Fibroblast of skin of right quadriceps (primary cell): ENCODE results near the gene FGG.

Experiments used
- DNase-seq: peaks from one replicate; pipeline ENCODE4 v3.0.0-alpha.2; 2013

FGG gene

DNA sequence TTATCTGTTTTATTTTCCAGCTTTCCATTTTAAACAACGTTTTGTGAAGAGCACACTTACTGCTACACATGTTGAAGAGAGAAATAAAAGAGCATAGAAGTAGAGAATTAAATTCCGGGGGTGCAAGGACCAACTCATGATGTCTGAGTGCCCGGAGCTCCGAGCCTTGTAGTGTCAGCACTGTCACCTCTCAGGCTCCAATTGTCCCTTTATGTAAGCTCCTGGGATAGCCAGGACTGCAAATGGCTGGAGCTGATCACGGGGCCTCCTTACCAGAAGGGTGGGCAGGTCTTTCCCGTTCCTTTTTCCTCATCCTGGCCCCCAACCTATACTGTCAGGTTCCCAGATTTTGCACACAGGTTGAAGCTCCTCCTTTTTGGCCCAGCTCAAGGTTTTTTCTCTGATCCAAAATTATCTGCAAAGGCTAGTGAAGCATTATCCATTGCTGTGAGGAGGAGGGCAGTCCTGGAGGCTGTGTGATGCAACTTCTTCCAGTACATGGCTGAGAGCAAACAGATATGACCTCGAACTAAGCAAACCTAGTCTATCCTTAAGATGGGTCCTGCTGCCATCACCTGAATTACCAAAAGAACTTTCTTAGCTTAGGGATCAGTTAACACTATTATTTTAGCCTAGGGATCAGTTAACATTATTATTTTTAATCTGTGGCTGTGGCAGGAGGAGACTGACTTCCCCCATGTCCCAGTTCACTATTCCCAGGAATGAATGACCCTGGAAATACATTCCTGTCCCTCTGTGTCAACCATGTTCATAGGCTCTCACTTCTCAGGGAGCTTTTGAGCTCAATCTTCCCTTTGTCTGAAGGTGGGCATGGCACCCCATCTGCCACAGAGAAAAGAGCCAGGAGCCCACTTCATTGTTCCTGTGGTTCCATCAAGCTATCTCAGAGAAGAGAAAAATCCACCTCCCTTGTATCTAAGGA is at the start of gene FGG:
FGG (minus strand) TSS at position 185 of the 943 bp plus-strand sequence; CDS start at position 138, 47 bp downstream.
- DNase-seq: no peak

DNA sequence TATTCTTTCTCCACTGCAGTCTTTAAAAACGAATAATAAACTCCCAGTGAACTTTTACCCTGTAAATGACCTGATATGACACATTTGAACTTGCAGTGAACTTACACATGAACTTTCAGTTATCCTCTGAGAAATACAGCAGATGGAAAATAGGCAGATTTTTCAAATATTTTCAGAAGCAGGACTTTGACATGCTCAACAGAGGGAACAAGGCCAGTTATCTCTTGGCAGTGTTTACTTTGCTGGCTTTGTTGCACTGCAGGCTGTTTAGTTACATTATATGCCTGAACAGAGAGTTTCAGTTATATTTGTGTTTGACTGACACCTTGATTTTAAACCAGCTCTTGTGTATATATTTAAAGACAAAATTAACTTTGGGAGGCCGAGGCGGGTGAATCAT is 47.6 kb upstream of the FGG start:
- DNase-seq: no peak

DNA sequence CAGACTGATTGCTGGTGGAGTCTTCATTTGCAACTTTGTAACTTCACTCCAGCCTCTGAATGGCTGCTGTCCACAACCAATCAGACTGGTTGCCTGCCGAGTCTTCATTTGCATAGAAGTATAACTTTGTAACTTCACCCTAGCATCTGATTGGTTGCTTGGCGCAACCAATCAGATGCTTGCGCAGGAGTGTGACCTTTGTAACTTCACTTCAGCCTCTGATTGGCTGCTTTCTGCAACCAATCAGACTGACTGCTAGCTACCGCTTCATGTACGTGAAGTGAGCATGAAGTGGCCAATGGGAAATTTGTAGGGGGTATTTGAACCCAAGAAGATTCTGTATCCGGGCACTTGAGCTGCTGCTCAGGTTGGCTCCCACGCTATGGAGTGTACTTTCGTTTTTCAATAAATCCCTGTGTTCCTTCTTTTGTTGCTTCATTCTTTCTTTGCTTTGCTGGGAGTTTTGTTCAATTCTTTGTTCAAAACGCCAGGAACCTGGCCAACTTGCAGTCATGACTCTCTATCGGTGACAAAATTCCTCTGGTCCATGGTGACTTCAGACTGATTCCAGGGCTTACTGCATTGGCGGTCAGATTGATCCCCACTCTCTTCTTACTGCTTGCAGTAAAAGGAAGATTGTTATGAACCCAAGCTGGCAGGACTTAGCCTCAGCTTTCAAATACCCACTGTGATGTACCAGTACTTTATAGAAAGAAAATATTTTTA is 46.4 kb upstream of the FGG start:
- no peak for DNase-seq

- no peak for DNase-seq
Observed at GRCh38 chr4:154643493-154643892, 31.0 kb upstream of the FGG start.

DNA sequence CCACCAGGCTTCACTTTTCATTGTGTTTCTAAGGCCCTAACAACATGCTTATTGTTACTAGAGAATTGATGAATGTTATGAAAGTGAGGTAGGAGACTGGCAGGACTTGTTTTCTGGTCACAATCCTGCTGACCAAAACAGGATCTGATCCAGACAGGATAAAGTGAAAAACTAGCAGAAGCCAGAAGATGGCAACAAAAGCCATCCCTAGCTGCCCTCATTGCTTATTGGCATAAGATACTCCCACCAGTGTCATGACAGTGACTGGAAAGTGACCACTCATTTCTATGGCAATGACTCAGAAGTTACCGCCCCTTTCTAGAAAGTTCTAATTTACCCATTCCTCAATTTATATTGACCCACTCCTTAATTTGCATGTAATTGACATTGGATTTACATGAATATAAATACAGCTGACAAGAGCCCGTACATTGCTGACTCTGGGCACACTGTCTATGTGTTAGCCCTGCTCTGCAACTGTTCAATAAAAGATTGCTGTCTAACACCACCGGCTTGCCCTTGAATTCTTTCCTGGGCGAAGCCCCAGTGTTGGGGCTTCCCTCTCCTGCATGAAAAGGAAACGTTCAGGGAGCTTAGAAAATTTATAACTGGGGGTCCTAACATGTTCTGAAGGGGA is 30.0 kb upstream of the FGG start:
- DNase-seq: no peak

DNA sequence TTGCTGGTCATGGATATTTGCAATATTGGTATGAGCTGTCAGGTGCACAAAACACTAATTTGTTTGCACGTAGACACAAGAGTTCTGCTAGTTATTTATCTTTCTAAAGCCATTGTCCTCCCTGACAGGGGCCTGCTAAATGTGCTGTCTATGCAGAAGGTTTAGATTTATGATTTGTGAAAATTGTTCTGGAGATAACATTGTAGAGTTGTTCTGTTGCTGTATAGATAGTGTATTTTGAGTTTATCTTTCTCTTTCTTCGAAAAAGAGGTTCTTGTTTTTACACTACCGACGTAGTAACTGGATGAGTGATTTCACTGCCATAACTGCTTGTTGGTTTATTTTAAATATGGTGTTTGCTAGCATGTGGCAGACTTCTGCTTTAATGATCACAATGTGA is 28.5 kb upstream of the FGG start:
- no peak for DNase-seq

DNA sequence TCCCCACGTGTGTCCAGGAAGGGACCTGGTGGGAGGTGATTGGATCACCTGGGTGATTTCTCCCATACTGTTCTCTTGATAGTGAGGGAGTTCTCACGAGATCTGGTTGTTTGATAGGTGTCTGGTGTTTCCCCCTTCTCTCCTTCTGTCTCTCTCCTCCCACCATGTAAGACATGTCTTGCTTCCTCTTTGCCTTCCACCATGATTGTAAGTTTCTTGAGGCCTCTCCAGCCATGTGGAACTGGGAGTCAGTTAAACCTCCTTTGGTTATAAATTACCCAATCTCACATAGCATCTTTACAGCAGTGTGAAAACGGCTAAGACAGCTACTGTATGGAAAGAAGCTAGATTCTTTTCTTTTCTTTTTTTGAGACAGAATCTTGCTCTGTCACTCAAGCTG is 21.6 kb upstream of the FGG start:
- no peak for DNase-seq

GRCh38 chr4:154631828-154632227 is 19.4 kb upstream of the FGG start:
- no peak for DNase-seq

GRCh38 chr4:154630324-154630723 is 17.9 kb upstream of the FGG start:
- no peak for DNase-seq

DNA sequence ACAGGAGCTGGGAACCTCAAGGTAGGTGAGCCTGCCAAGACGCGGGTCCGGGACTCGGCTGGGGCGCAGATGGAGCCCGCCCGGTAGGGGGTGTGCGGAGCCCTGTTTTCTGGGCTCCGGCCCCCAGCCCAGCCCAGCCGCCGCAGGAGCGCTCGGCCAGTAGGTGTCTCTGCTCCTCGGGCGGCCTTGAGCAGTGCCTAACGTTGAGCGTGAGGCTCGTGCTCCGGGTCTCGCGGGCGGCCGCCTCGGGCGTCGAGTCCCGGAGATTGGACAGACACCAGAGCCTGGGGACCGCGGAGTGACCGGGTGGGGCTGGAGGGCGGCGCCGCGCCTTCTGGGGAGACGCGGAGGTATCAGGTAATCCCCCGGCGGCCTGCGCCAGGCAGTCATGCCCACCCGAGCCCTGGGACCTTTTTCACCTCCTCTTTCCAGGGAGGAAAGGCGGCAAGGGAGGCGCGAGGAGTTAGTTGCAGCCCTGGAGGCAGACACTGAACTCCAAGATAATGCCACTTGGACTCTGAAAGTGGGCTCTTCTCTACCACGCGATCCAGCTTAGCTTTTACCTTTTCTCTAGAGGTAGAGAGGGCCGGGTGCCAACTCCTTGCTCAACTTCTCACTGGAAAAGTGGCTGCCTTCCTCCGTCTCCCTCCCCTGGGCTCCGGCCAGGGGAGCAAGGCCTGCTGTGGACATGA is 14.5 kb upstream of the FGG start:
- peak; percentile 51 for DNase-seq

GRCh38 chr4:154625971-154626370 is 13.5 kb upstream of the FGG start:
- DNase-seq: no peak

GRCh38 chr4:154623995-154624394 is 11.5 kb upstream of the FGG start:
- DNase-seq: no peak

- DNase-seq: no peak
Observed at GRCh38 chr4:154623436-154623835, 11.0 kb upstream of the FGG start.

DNA sequence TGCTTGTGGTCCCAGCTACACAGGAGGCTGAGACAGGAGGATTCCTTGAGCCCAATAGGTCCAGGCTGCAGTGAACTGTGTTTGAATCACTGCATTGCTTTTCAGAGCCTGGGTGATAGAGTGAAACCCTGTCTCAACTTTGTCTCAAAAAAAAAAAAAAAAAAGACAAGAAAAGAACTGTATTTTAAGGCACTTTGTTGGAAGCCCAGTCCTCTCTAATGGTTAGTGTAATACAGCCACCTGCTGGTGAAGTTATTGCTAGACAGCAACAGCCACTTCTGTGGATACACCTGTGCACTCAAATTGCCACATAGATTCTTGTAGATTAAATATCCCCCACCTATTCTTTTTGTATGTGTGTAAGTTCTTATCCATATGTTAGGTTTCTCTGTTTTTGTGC is 10.1 kb upstream of the FGG start:
- peak; percentile 34 for DNase-seq

DNA sequence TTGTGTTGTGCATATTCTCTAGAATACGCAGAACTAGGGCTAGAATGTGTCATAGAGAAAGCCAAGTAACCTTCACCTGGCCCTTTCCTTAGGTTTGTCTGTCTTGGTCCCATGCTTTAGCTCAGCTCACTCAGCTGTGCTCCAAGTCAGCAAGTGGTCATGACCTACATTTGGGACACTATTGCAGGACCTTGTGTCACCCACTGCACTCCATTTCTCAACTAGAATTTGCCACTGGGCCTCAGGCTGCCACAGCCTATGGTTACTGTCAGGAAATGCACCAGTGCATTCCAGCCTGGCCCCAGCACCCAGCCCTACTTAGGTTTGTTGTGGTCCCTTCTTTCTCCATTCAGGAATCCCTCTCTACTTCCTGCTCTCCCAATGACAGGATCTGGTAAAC is 7.7 kb upstream of the FGG start:
- no peak for DNase-seq

DNA sequence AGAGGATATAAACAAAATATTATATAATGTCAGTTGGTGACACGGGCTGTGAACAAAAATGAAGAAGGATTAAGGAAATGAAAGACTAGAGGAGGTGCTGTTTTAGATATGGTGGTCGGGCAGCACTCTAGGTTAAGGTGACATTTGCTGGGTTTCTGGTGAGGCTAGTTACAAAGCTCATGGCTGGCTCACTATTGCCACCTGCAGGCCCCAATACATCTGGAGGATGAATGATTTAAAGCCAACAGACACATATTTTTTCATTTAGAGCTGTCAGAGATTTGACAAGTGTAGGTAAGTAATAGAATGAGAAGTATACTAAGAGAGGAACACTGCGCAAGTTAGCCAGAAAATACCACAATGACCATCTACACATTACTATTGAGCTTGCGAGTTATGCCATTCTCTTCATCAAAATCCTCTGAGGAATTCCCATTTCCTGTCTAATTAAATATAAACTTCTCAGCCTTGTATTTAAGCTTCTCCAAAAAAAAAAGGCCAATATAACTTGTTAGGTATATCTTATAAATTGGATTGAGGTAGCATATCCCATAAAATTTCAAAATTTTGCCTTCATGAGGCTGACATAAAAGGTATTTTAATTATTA is 6.4 kb upstream of the FGG start:
- DNase-seq: peak; percentile 22

- DNase-seq: no peak
Observed at GRCh38 chr4:154617820-154618317, 5.4 kb upstream of the FGG start.

GRCh38 chr4:154616731-154617130 is 4.3 kb upstream of the FGG start:
- DNase-seq: no peak

DNA sequence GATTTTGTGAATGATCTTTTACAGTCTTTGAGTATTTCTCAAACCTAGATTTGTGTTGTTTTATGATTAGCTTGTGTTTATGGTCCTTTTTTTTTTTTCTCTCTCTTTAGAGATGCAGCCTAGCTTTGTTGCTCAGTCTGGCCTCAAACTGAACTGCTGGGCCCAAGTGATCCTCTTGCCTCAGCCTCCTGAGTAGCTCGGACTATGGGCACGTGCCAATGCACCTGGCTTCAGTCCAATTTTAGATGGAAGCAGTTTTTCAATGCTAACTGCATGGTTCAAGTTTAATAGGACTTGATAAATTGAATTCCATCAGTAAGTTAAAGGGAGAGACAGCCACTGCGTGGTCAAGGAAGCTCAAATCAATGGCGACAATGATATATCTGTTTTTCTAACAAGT is 3.8 kb upstream of the FGG start:
- no peak for DNase-seq

DNA sequence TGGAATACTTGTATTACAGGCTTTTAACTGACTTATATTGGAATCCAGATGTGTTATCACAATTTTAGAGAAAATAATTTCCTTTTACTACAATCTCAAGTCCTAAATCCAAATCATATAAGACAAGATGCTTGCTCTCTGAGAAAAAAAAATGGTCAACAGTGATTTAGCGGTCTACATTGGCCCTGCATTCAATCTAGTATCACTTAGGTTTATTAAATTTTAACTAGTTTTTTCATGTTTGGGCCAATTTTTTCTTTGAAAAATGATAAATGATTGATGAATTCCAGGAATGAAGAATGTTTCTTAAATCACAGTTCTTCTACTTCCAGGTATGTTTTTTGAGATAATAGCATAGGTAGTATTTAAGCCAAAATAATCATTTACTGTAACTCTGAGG is 2.8 kb upstream of the FGG start:
- no peak for DNase-seq

GRCh38 chr4:154614306-154614705 is 1.9 kb upstream of the FGG start:
- DNase-seq: no peak

- no peak for DNase-seq
Observed at GRCh38 chr4:154611833-154612232, 623 bp downstream of the FGG start.
